H9 (cell line): ENCODE data around the gene SMARCA1. TPM values are rescaled to one million over a fixed set of nuclear protein-coding genes. Genes with fewer than 3 reads are reported as not detected.
"Not testable (repeated sequence)": the region's sequence is repeated elsewhere in the genome, so short reads cannot be mapped to it uniquely, and the experiment has no call there.

Source experiments
- DNase-seq: peaks from one replicate; pipeline ENCODE4 v3.0.0-alpha.2; 2017
- H2AFZ ChIP-seq: one replicate; pipeline ENCODE4 v1.6.1; 2013; ENCODE audit warnings: mild to moderate bottlenecking, low read length, control low read depth, moderate library complexity
- H2AK5ac ChIP-seq: 2 replicates; pipeline ENCODE4 v1.6.1; 2013; ENCODE audit warnings: low read length, control low read depth, mixed read lengths; ENCODE audit not compliant: insufficient read length
- H2BK120ac ChIP-seq: one replicate; pipeline ENCODE4 v1.6.1; 2013; ENCODE audit warnings: low read depth, mild to moderate bottlenecking, low read length, control low read depth, inconsistent platforms; ENCODE audit not compliant: poor library complexity, severe bottlenecking
- H2BK12ac ChIP-seq: 2 replicates; pipeline ENCODE4 v1.6.1; 2013; ENCODE audit warnings: low read length, control low read depth, mixed read lengths, low read depth; ENCODE audit not compliant: insufficient read length
- H2BK15ac ChIP-seq: 2 replicates; pipeline ENCODE4 v1.6.1; 2013; ENCODE audit warnings: low read depth, low read length, control low read depth
- H2BK20ac ChIP-seq: one replicate; pipeline ENCODE4 v1.6.1; 2013; ENCODE audit warnings: low read depth, mild to moderate bottlenecking, low read length, control low read depth, inconsistent platforms; ENCODE audit not compliant: poor library complexity, severe bottlenecking
- H2BK5ac ChIP-seq: 2 replicates; pipeline ENCODE4 v1.6.1; 2013; ENCODE audit warnings: low read length, control low read depth, mixed read lengths; ENCODE audit not compliant: insufficient read length
- H3K14ac ChIP-seq: 2 replicates; pipeline ENCODE4 v1.6.1; 2013; ENCODE audit warnings: low read length, control low read depth; ENCODE audit not compliant: insufficient read depth
- H3K18ac ChIP-seq: 2 replicates; pipeline ENCODE4 v1.6.1; 2013; ENCODE audit warnings: low read depth, mild to moderate bottlenecking, mixed read lengths, low read length, control low read depth; ENCODE audit not compliant: insufficient read length
- H3K23ac ChIP-seq: 2 replicates; pipeline ENCODE4 v1.6.1; 2013; ENCODE audit warnings: low read length, control low read depth, mixed read lengths, low read depth; ENCODE audit not compliant: insufficient read length
- H3K23me2 ChIP-seq: 2 replicates; pipeline ENCODE4 v1.6.1; 2013; ENCODE audit warnings: low read depth, mild to moderate bottlenecking, mixed read lengths, low read length, control low read depth; ENCODE audit not compliant: insufficient read length, poor library complexity, severe bottlenecking
- H3K27ac ChIP-seq: 2 replicates; pipeline ENCODE4 v1.5.1; 2013; ENCODE audit warnings: low read length, control low read depth, mixed read lengths, low read depth; ENCODE audit not compliant: insufficient read length
- H3K27me3 ChIP-seq: 2 replicates; pipeline ENCODE4 v1.6.1; 2013; ENCODE audit warnings: low read length, control low read depth, inconsistent platforms; ENCODE audit not compliant: insufficient read depth
- H3K4ac ChIP-seq: 2 replicates; pipeline ENCODE4 v1.6.1; 2013; ENCODE audit warnings: low read depth, mild to moderate bottlenecking, control low read depth, inconsistent platforms, low read length, moderate library complexity
- H3K4me1 ChIP-seq: 2 replicates; pipeline ENCODE4 v1.6.1; 2013; ENCODE audit warnings: low read length, control low read depth, inconsistent platforms; ENCODE audit not compliant: insufficient read depth
- H3K4me2 ChIP-seq: 2 replicates; pipeline ENCODE4 v1.6.1; 2013; ENCODE audit warnings: low read length, control low read depth, mixed read lengths; ENCODE audit not compliant: insufficient read length, insufficient read depth
- H3K56ac ChIP-seq: 2 replicates; pipeline ENCODE4 v1.6.1; 2013; ENCODE audit warnings: low read depth, mild to moderate bottlenecking, mixed read lengths, low read length, control low read depth; ENCODE audit not compliant: insufficient read length
- H3K79me1 ChIP-seq: 2 replicates; pipeline ENCODE4 v1.6.1; 2013; ENCODE audit warnings: low read depth, mild to moderate bottlenecking, moderate library complexity, low read length, control low read depth, inconsistent platforms; ENCODE audit not compliant: insufficient read depth, poor library complexity, severe bottlenecking
- H3K79me2 ChIP-seq: 2 replicates; pipeline ENCODE4 v1.6.1; 2013; ENCODE audit warnings: low read length, control low read depth, inconsistent platforms; ENCODE audit not compliant: insufficient read depth
- H3K9ac ChIP-seq: 2 replicates; pipeline ENCODE4 v1.6.1; 2013; ENCODE audit warnings: low read length, control low read depth, mixed read lengths; ENCODE audit not compliant: insufficient read length; ENCODE audit errors: extremely low read depth
- H3K9me3 ChIP-seq: one replicate; pipeline ENCODE4 v1.6.1; 2013; ENCODE audit warnings: low read depth, low read length, inconsistent platforms; ENCODE audit not compliant: control insufficient read depth
- H3T11ph ChIP-seq: one replicate; pipeline ENCODE4 v1.6.1; 2013; ENCODE audit warnings: mild to moderate bottlenecking, low read length, control low read depth, inconsistent platforms
- H4K20me1 ChIP-seq: one replicate; pipeline ENCODE4 v1.6.1; 2013; ENCODE audit not compliant: control insufficient read depth, insufficient read length, insufficient read depth
- H4K5ac ChIP-seq: 2 replicates; pipeline ENCODE4 v1.6.1; 2013; ENCODE audit warnings: low read depth, mild to moderate bottlenecking, mixed read lengths, low read length, control low read depth; ENCODE audit not compliant: insufficient read length
- H4K8ac ChIP-seq: replicated peaks from 2 replicates; pipeline ENCODE4 v1.6.1; 2013; ENCODE audit warnings: low read length, control low read depth, mixed read lengths, low read depth; ENCODE audit not compliant: insufficient read length
- H4K91ac ChIP-seq: 2 replicates; pipeline ENCODE4 v1.6.1; 2013; ENCODE audit warnings: low read depth, mild to moderate bottlenecking, moderate library complexity, mixed read lengths, low read length, control low read depth; ENCODE audit not compliant: insufficient read length
- H3K27ac Mint-ChIP-seq, 3 experiments: 2 replicates in 2 of 3; 3 replicates in 1 of 3; pipeline ENCODE4 v1.8.0; 2020 to 2021; ENCODE audit warnings: mixed read lengths in 3 of 3, mild to moderate bottlenecking in 1 of 3, moderate library complexity in 1 of 3
- H3K27me3 Mint-ChIP-seq: 2 replicates; pipeline ENCODE4 v1.8.0; 2021; ENCODE audit warnings: low read depth, mild to moderate bottlenecking, moderate library complexity, mixed read lengths
- H3K36me3 Mint-ChIP-seq, 3 experiments: 2 replicates in 2 of 3; 3 replicates in 1 of 3; pipeline ENCODE4 v1.8.0; 2020 to 2021; ENCODE audit warnings: low read depth in 3 of 3, mixed read lengths in 3 of 3; ENCODE audit not compliant: insufficient read depth in 1 of 3
- H3K4me1 Mint-ChIP-seq, 2 experiments: 2 replicates each; pipeline ENCODE4 v1.8.0; 2020; ENCODE audit warnings: mixed read lengths in 2 of 2
- H3K4me3 Mint-ChIP-seq, 2 experiments: 2 replicates in 1 of 2; 3 replicates in 1 of 2; pipeline ENCODE4 v1.8.0; 2020 to 2021; ENCODE audit warnings: mild to moderate bottlenecking in 2 of 2, mixed read lengths in 2 of 2, moderate library complexity in 1 of 2
- H3K9me3 Mint-ChIP-seq, 2 experiments: 2 replicates in 1 of 2; 3 replicates in 1 of 2; pipeline ENCODE4 v1.8.0; 2020; ENCODE audit warnings: mild to moderate bottlenecking in 2 of 2, mixed read lengths in 2 of 2, moderate library complexity in 1 of 2
- WGBS: extraction: QIAGEN DNeasy Blood & Tissue Kit; methylation state at CpG from one replicate; pipeline ENCODE4 v1.1.7; 2013; ENCODE audit warnings: missing lambda C conversion rate, low lambda C conversion rate, mixed read lengths; ENCODE audit not compliant: insufficient read length; ENCODE audit errors: extremely low coverage; 5-methylcytosine and 5-hydroxymethylcytosine counted together
- total RNA-seq: library from RNA; stranded (reverse); gene quantifications from 2 replicates; pipeline ENCODE4 v1.2.1, GENCODE V29; 2021
- TF ChIP-seq, protein P1 (sequence below): fragments of 200-600 bp; sonication (generic); conservative IDR thresholded peaks from 3 replicates; pipeline ENCODE4 v1.8.0; 2021; ENCODE audit warnings: antibody characterized with exemption, mild to moderate bottlenecking

The SMARCA1 gene
- total RNA-seq, 1 experiment from 2014 or later: 105 TPM

- no peaks in the 10 kb centered on the region for H3K4me1 ChIP-seq
- H3K14ac ChIP-seq: no peak overlapping the region
- no peak overlapping the region for H3K56ac ChIP-seq
- no peak overlapping the region for H3T11ph ChIP-seq
- H4K20me1 ChIP-seq: no peaks in the 10 kb centered on the region
- Mint-ChIP-seq H3K9me3 (no peaks in the 10 kb centered on the region), H3K4me1 (no peaks in the 10 kb centered on the region), H3K27me3 (no peaks in the 10 kb centered on the region), H3K27ac (no peak overlapping the region), H3K4me3 (no peak overlapping the region), H3K36me3 (peaks cover 14 to 57% (median 52%) of the 10 kb centered on the region in 3 experiments; a peak in 6 of 7 replicates)
- H2BK12ac ChIP-seq: no peak overlapping the region
- no peak overlapping the region for H3K27ac ChIP-seq
- H3K23ac ChIP-seq: no peak overlapping the region
- H2BK5ac ChIP-seq: no peak overlapping the region
- no peak overlapping the region for H4K8ac ChIP-seq
- H3K4me2 ChIP-seq: no peak overlapping the region
- no peak overlapping the region for H4K91ac ChIP-seq
- H4K5ac ChIP-seq: no peak overlapping the region
- H3K23me2 ChIP-seq: no peaks in the 10 kb centered on the region
- no peak overlapping the region for H3K9ac ChIP-seq
- H3K79me2 ChIP-seq: no peaks in the 10 kb centered on the region
- H3K9me3 ChIP-seq: no peaks in the 10 kb centered on the region
- no peak for DNase-seq
- no peak overlapping the region for H3K18ac ChIP-seq
- H2AK5ac ChIP-seq: no peak overlapping the region
- H2BK120ac ChIP-seq: no peak overlapping the region
- H2BK15ac ChIP-seq: no peak overlapping the region
- no peaks in the 10 kb centered on the region for H3K27me3 ChIP-seq
- no peak overlapping the region for H2AFZ ChIP-seq
- H3K79me1 ChIP-seq: no peaks in the 10 kb centered on the region
- no peak overlapping the region for H2BK20ac ChIP-seq
- WGBS: no CpG with 5 or more reads among the region's 5 CpGs
- TF ChIP-seq, protein P1, sequence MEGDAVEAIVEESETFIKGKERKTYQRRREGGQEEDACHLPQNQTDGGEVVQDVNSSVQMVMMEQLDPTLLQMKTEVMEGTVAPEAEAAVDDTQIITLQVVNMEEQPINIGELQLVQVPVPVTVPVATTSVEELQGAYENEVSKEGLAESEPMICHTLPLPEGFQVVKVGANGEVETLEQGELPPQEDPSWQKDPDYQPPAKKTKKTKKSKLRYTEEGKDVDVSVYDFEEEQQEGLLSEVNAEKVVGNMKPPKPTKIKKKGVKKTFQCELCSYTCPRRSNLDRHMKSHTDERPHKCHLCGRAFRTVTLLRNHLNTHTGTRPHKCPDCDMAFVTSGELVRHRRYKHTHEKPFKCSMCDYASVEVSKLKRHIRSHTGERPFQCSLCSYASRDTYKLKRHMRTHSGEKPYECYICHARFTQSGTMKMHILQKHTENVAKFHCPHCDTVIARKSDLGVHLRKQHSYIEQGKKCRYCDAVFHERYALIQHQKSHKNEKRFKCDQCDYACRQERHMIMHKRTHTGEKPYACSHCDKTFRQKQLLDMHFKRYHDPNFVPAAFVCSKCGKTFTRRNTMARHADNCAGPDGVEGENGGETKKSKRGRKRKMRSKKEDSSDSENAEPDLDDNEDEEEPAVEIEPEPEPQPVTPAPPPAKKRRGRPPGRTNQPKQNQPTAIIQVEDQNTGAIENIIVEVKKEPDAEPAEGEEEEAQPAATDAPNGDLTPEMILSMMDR: no peak
- H3K4ac ChIP-seq: no peak overlapping the region
Measured at GRCh38 chrX:129556806-129557315, 33.6 kb upstream of the SMARCA1 start.

- not testable (repeated sequence) for H3K4me2 ChIP-seq, H2BK120ac ChIP-seq, H3K27ac Mint-ChIP-seq, H3K4me3 Mint-ChIP-seq, H3K4me1 ChIP-seq, H4K8ac ChIP-seq, H3K27ac ChIP-seq, H2AFZ ChIP-seq, H3K9ac ChIP-seq, H3K14ac ChIP-seq, H3K79me2 ChIP-seq, H3K4ac ChIP-seq, H2BK20ac ChIP-seq, H3K23ac ChIP-seq, DNase-seq, H2BK15ac ChIP-seq, H4K20me1 ChIP-seq, H3K27me3 ChIP-seq, H3K9me3 ChIP-seq, H3K27me3 Mint-ChIP-seq, H3K56ac ChIP-seq, H3K79me1 ChIP-seq, H3K18ac ChIP-seq, H3K23me2 ChIP-seq, H2BK12ac ChIP-seq, H4K5ac ChIP-seq, H2BK5ac ChIP-seq, H3K4me1 Mint-ChIP-seq, H4K91ac ChIP-seq, H3T11ph ChIP-seq, H3K9me3 Mint-ChIP-seq, H2AK5ac ChIP-seq
- H3K36me3 Mint-ChIP-seq: peaks cover 10 to 41% (median 37%) of the 10 kb centered on the region in 3 experiments; a peak in 6 of 7 replicates
- no CpG with 5 or more reads among the region's 8 CpGs for WGBS
Measured at GRCh38 chrX:129554816-129555215, 31.5 kb upstream of the SMARCA1 start.
